ENCODE measurements around the gene HOXD9.

HOXD9 gene

DNA sequence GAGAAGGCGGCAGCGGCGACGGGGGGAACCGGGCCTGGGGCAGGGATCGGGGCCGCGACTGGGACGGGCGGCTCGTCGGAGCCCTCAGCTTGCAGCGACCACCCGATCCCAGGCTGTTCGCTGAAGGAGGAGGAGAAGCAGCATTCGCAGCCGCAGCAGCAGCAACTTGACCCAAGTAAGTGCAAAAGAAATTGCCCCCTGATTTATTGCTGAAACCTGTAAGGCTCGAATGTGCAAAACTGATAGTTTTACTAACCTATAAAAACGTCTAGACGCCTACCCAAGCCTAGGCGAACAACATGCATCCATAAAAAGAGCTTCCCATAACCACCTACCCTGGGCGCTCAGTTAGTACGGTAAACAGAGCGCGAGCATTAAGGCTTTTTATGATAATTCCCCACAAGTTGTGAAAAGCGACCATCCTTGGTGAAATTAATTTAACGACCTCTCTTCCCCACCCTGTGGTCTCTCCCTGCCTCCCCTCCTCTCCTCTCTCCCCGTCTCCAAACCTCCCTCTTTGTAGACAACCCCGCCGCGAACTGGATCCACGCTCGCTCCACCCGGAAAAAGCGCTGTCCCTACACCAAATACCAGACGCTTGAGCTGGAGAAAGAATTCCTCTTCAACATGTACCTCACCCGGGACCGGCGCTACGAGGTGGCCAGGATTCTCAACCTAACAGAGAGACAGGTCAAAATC lies 1.0 kb downstream of the HOXD9 start:
- no peak for DNase-seq (ENCODE audit: insufficient read length, low spot score)
- no peak for TF ChIP-seq POLR2A (IDR thresholded peaks at IDR 0.05; ENCODE audit: low read depth, low read length)
- TF ChIP-seq POLR2AphosphoS5 (IDR thresholded peaks at IDR 0.05; ENCODE audit: low read depth, low read length), result no peak
- no peak for TF ChIP-seq TAF1 (IDR thresholded peaks at IDR 0.05; ENCODE audit: low read depth, low read length)
- no peak for TF ChIP-seq POU2F2 (IDR thresholded peaks at IDR 0.05; ENCODE audit: low read depth, low read length)
- no peak for TF ChIP-seq PAX5 (IDR thresholded peaks at IDR 0.05; ENCODE audit: insufficient read depth, low read length, severe bottlenecking)
- TF ChIP-seq SPI1 (IDR thresholded peaks at IDR 0.05; ENCODE audit: low read depth, low read length), result no peak
- no peak for FAIRE-seq

DNA sequence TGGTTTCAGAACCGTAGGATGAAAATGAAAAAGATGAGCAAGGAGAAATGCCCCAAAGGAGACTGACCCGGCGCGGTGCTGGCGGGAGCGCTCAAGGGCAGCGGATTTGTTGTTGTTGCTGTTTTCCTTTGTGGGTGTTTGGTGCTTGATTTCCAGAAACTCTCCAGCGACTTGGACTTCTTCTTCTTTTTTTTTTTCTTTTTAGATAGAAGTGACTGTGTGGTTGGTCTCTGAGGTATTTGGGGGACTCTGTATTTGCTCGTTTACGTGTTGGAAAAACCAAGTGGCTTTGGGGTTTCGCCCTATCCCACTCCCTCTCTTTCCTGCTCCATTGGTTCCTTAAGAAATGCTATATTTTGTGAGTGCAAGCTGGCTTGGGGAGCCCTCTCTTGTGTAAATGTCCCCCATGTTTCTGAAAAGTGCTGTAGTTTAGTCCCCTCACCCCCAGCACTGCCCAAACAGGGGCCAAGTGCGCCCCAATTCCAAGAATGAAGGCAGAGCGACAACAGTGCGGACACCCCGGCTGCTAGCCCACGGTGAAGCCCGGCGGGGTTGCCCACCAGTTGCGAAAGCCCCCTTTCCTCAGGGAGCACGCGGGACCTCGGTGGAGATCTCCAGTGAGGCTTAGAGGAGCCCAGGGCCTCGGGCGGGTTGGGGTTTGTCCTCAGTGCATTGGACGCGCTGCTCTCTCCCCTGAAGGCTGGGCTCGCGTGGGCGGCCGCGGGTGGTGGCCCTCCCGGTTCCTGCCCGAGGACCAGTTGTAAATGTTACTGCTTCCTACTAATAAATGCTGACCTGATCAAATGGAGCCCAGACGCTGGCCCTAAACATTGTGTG lies 1.8 kb downstream of the HOXD9 start:
- no peak for DNase-seq (ENCODE audit: insufficient read length, low spot score)
- no peak for FAIRE-seq

DNA sequence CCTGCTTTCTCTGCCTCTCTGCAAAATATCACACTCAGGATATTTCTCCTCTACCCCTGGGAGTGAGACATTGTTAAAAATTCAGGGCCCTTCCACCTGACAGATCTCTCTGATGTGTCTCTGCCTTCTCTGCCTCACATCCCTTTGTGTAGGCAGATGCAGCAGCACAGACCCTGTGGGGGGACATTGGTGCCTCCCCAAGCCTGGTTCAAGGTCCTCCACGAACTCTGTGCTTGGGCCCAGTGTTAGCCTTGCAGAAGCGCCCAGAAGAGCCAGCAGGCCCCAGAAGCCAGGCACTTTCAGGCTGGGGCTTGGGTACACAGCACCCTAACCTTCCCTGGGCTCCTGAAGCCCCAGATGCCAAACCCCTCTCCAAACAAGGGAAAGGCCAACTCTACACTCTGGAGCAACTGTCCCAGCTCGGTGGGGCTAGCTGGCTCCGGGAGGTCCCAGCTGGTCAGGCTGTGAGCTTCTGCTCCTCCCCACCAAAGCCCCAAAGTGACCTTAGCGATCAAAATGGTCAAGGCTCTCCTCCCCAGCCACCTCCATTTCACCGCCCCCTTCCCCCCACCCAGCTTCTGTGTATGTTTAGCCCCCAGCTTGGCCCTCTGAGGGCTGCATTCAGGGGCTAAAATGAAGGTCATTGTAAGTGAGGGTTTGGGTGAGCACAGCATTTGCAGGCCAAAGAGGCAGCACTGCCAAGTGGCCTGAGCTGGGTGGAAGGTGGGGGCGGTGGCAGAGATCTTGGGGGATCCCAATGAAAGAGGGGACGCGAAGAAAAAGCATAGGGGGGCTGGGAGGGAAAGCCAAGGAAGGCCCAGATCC lies 2.6 kb downstream of the HOXD9 start:
- DNase-seq (ENCODE audit: insufficient read length, low spot score), result no peak
- TF ChIP-seq POLR2A (IDR thresholded peaks at IDR 0.05; ENCODE audit: low read depth, low read length) (no peak), TAF1 (IDR thresholded peaks at IDR 0.05; ENCODE audit: low read depth, low read length) (no peak), POLR2AphosphoS5 (IDR thresholded peaks at IDR 0.05; ENCODE audit: low read depth, low read length) (no peak), SPI1 (IDR thresholded peaks at IDR 0.05; ENCODE audit: low read depth, low read length) (no peak), POU2F2 (IDR thresholded peaks at IDR 0.05; ENCODE audit: low read depth, low read length) (no peak), PAX5 (IDR thresholded peaks at IDR 0.05; ENCODE audit: insufficient read depth, low read length, severe bottlenecking) (no peak)
- FAIRE-seq, result no peak

More for the DNA sequence above, 1.8 kb downstream of the HOXD9 start:
- TF ChIP-seq POLR2AphosphoS5 (IDR thresholded peaks at IDR 0.05; ENCODE audit: low read depth, low read length) (no peak), TAF1 (IDR thresholded peaks at IDR 0.05; ENCODE audit: low read depth, low read length) (no peak), PAX5 (IDR thresholded peaks at IDR 0.05; ENCODE audit: insufficient read depth, low read length, severe bottlenecking) (no peak), SPI1 (IDR thresholded peaks at IDR 0.05; ENCODE audit: low read depth, low read length) (no peak), POLR2A (IDR thresholded peaks at IDR 0.05; ENCODE audit: low read depth, low read length) (no peak), POU2F2 (IDR thresholded peaks at IDR 0.05; ENCODE audit: low read depth, low read length) (no peak)

DNA sequence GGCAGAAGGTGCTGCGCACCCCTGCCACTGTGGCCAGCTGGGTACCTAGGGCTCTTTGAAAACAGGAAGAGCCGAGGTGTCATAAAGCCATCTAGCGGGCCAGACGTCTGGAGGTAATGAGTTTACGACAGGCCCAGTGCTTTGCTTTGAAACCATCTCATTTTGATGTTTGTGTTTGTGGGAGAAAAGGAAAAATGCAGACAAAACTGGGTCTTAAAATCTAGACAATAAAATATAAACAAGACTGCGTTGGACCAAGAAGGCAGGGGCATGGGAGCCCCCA lies 3.2 kb downstream of the HOXD9 start:
- FAIRE-seq, result no peak

DNA sequence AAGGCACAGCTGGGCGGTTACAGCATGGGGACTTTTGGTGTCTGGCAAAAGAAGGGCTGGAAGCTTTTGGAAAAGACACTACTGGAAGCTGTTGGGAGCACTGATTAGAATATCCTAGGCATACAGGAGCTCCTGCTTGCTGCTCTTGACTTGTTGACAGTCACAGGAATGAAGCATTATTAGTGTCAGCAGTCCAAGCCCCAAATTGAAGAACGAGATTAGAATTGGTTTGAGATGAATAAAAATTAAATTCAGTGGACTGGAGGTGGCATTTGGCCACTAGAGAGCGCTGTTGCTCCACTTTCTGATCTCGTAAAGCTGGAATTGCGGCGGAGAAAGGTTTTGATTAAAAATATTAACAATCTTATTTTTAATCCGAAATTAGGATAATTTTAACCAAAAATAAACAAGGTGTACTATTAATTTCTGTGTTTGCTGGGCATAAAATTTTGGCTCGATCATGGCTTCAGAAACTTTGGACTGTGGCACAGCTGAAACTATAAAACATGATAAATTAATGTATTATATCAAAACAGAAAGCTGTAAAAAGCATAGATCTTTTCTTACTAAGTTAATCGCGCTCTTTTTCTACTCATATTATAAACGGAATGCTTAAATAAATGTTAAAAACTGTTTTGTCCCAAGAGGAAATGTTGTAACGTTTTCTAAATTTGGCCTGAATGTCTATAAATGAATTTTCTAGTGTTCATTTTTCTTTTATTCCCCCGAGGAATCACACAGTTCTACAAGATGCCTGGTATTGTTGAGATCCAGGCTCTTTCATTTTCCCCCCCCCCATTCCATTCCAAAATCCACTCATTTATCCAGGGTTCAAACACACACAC lies 4.6 kb downstream of the HOXD9 start:
- no peak for DNase-seq (ENCODE audit: insufficient read length, low spot score)
- TF ChIP-seq POLR2A (IDR thresholded peaks at IDR 0.05; ENCODE audit: low read depth, low read length), result no peak
- TF ChIP-seq PAX5 (IDR thresholded peaks at IDR 0.05; ENCODE audit: insufficient read depth, low read length, severe bottlenecking), result no peak
- TF ChIP-seq POU2F2 (IDR thresholded peaks at IDR 0.05; ENCODE audit: low read depth, low read length), result no peak
- no peak for TF ChIP-seq SPI1 (IDR thresholded peaks at IDR 0.05; ENCODE audit: low read depth, low read length)
- no peak for TF ChIP-seq POLR2AphosphoS5 (IDR thresholded peaks at IDR 0.05; ENCODE audit: low read depth, low read length)
- FAIRE-seq, result no peak

More for the DNA sequence above, 3.2 kb downstream of the HOXD9 start:
- DNase-seq (ENCODE audit: insufficient read length, low spot score), result no peak
- 0 out of 2 replicates have a peak, but pooled peaks have one; percentile 10 for TF ChIP-seq SPI1 (IDR thresholded peaks at IDR 0.05; ENCODE audit: low read depth, low read length)
- no peak for TF ChIP-seq POLR2AphosphoS5 (IDR thresholded peaks at IDR 0.05; ENCODE audit: low read depth, low read length)

DNA sequence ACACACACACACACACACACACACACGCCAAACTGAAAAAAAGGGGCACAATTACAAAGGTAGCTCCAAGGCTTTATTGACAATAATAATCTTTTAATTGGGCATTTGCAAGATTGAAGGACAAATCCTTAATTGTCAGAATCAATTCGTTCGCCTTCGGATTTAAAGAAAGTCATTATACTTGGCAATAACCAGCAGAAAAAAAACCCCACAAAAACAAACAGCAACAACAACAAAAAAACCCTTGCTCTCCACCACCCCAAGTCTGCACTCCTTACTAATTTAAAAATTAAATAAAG lies 5.2 kb downstream of the HOXD9 start:
- DNase-seq (ENCODE audit: insufficient read length, low spot score) (no peak), FAIRE-seq (no peak)
- no peak for TF ChIP-seq POLR2A (IDR thresholded peaks at IDR 0.05; ENCODE audit: low read depth, low read length)
- TF ChIP-seq PAX5 (IDR thresholded peaks at IDR 0.05; ENCODE audit: insufficient read depth, low read length, severe bottlenecking), result no peak
- no peak for TF ChIP-seq TAF1 (IDR thresholded peaks at IDR 0.05; ENCODE audit: low read depth, low read length)
- no peak for TF ChIP-seq POLR2AphosphoS5 (IDR thresholded peaks at IDR 0.05; ENCODE audit: low read depth, low read length)
- no peak for TF ChIP-seq SPI1 (IDR thresholded peaks at IDR 0.05; ENCODE audit: low read depth, low read length)
- TF ChIP-seq POU2F2 (IDR thresholded peaks at IDR 0.05; ENCODE audit: low read depth, low read length), result no peak

DNA sequence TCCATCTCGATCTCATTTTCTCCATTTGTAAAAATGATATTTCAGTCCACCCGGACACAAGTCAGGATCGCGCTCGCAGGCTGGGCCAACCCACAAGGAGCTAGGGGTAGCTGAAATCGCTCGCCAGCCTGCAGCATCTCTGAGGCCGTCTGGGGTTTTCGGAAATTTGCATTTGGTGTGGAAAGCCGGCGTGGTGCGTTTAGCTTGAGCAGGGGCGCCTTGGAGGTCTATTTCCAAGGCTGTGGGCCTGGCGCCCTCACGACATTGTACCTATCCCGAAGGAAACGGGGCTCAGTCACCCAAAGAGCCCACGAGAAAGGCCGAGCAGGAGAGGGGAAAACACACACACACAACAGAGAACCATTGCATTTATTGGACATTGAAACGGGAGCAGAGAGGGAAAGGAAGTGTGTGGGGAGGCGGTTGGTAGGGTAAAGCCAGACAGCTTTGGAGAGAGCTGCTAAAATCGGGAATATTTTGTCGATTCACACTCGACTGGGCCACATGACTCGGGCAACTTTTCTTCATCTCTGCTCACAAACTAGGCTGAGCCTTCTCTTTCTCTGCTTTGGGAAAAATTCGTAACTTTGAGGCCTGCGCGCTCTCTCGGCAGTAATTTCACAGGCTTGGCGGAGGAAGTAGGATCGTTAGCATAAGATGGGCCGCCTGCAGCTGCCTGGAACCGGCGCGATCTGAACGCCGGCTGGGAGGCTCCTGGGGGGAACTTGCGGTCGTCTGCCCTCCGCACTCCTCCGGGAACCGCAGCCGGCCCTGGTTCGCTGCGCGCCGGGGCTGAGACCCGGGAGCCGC lies 5.9 kb downstream of the HOXD9 start:
- FAIRE-seq, result no peak
- DNase-seq (ENCODE audit: insufficient read length, low spot score), result no peak
- no peak for TF ChIP-seq TAF1 (IDR thresholded peaks at IDR 0.05; ENCODE audit: low read depth, low read length)
- TF ChIP-seq POU2F2 (IDR thresholded peaks at IDR 0.05; ENCODE audit: low read depth, low read length), result no peak
- TF ChIP-seq POLR2AphosphoS5 (IDR thresholded peaks at IDR 0.05; ENCODE audit: low read depth, low read length), result no peak
- TF ChIP-seq SPI1 (IDR thresholded peaks at IDR 0.05; ENCODE audit: low read depth, low read length), result no peak
- no peak for TF ChIP-seq PAX5 (IDR thresholded peaks at IDR 0.05; ENCODE audit: insufficient read depth, low read length, severe bottlenecking)
- TF ChIP-seq POLR2A (IDR thresholded peaks at IDR 0.05; ENCODE audit: low read depth, low read length), result no peak
